Daoy (cell line): ENCODE data around the gene SMR3A. TPM values are rescaled to one million over a fixed set of nuclear protein-coding genes. Genes with fewer than 3 reads are reported as not detected.

Source experiments
- DNase-seq: peaks from one replicate; pipeline ENCODE4 v3.0.0-alpha.2; 2015; ENCODE audit warnings: low read depth
- total RNA-seq: library from RNA; depleted of rRNA; stranded (reverse); fragments of >200 nt; shearing (Covaris generic); gene quantifications from 2 replicates; pipeline ENCODE4 v1.2.3, GENCODE V29; 2014; rRNA removed

The SMR3A gene
- not detected in 2 replicates for total RNA-seq

- DNase-seq = no peak
These were observed at the start of gene SMR3A for GRCh38 chr4:70360460-70360859. SMR3A (plus strand) TSS chr4:70360760; CDS start chr4:70362116, 1,356 bp downstream.

- no peak for DNase-seq
These were observed 46.8 kb upstream of the SMR3A start for GRCh38 chr4:70313736-70314135.

- DNase-seq = no peak
These were observed 44.6 kb upstream of the SMR3A start for GRCh38 chr4:70315928-70316327.

- no peak for DNase-seq
These were observed 34.5 kb upstream of the SMR3A start for GRCh38 chr4:70326052-70326451.

GRCh38 chr4:70334681-70335080, 25.9 kb upstream of the SMR3A start, which contains the start of gene CABS1:
CABS1 (plus strand) TSS chr4:70334981; CDS start chr4:70335040, 59 bp downstream.
- no peak for DNase-seq

- no peak for DNase-seq
These were observed 24.5 kb upstream of the SMR3A start for GRCh38 chr4:70336043-70336442.

GRCh38 chr4:70337886-70338420, 22.6 kb upstream of the SMR3A start:
- no peak for DNase-seq

GRCh38 chr4:70356185-70356584, 4.4 kb upstream of the SMR3A start:
- no peak for DNase-seq

- no peak for DNase-seq
These were observed 1.4 kb upstream of the SMR3A start for GRCh38 chr4:70359115-70359661.

GRCh38 chr4:70364002-70364401, 3.4 kb downstream of the SMR3A start:
- DNase-seq = no peak

GRCh38 chr4:70365479-70365878, 4.9 kb downstream of the SMR3A start:
- DNase-seq = peak; percentile 11

GRCh38 chr4:70367813-70368212, 7.3 kb downstream of the SMR3A start:
- DNase-seq = no peak

- no peak for DNase-seq
These were observed 11.4 kb downstream of the SMR3A start for GRCh38 chr4:70371987-70372386.

- DNase-seq = no peak
These were observed 12.2 kb downstream of the SMR3A start for GRCh38 chr4:70372760-70373159.

GRCh38 chr4:70380578-70380977, 20.0 kb downstream of the SMR3A start:
- no peak for DNase-seq

GRCh38 chr4:70382691-70383181, 22.2 kb downstream of the SMR3A start, which contains the start of gene SMR3B:
SMR3B (plus strand) TSS chr4:70383131; CDS start chr4:70384511, 1,380 bp downstream.
- no peak for DNase-seq

- no peak for DNase-seq
These were observed 31.7 kb downstream of the SMR3A start for GRCh38 chr4:70392057-70392776.

GRCh38 chr4:70397580-70397979, 37.0 kb downstream of the SMR3A start, which contains the start of gene OPRPN:
OPRPN (plus strand) TSS chr4:70397940; CDS start chr4:70399286, 1,346 bp downstream.
- DNase-seq = no peak

GRCh38 chr4:70399319-70399718, 38.8 kb downstream of the SMR3A start:
- peak; percentile 9 for DNase-seq

GRCh38 chr4:70402762-70403161, 42.2 kb downstream of the SMR3A start:
- no peak for DNase-seq

- DNase-seq = no peak
These were observed 45.2 kb downstream of the SMR3A start for GRCh38 chr4:70405765-70406164.
